GM19467 (cell line): Measurements from ENCODE around the gene DCDC2C.

Experiments used
- ATAC-seq: cut with Tn5 transposase; IDR thresholded peaks from one replicate; pipeline ENCODE4 v1.9.1; 2021; ENCODE audit warnings: mild to moderate bottlenecking, moderate library complexity; ENCODE audit not compliant: unreplicated experiment

Gene DCDC2C

DNA sequence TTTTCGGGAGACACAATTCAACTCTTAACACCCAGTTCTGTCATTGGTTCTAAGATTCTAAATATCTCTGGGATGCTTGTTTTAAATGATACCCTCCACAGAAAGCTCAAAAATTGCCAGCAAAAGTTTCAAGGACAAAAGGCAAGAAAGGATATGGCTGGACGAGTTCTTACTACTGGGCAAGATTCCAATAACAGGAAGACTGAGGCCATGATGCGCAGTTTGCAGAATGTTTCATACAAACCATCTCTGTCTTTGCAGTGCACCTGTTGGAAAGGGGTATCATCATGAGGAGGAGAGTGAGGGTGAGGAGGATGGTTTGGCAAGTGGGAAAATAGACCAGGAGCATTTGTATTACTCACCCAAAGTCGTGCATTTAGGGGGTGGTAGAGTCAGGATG is 172.8 kb downstream of the DCDC2C start:
- no peak for ATAC-seq

DNA sequence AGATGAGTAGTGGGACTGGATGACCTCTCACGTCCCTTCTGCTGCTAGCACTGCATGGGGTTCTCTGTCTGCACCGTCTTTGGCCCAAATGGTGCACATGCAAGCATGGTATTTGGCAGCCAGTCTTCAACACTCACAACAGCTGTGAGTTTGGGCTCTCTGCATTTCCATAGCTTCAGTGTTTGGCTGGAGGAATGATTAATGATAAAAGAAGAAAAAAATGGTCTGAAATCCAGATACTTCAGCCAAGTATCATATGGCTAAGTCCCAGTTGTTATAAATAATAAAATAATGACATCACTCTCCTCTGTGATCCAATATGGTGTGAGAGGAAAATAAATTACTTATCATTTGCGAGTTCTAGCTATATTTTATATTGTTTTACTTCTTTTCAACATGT is 173.3 kb downstream of the DCDC2C start:
- ATAC-seq, result no peak

- ATAC-seq, result no peak
Observed at GRCh38 chr2:3885629-3886628, 182.6 kb downstream of the DCDC2C start.

- no peak for ATAC-seq
Observed at GRCh38 chr2:3895021-3895420, 191.6 kb downstream of the DCDC2C start.
